ENCODE results near the gene CAPS.

- TF ChIP-seq, protein P1, sequence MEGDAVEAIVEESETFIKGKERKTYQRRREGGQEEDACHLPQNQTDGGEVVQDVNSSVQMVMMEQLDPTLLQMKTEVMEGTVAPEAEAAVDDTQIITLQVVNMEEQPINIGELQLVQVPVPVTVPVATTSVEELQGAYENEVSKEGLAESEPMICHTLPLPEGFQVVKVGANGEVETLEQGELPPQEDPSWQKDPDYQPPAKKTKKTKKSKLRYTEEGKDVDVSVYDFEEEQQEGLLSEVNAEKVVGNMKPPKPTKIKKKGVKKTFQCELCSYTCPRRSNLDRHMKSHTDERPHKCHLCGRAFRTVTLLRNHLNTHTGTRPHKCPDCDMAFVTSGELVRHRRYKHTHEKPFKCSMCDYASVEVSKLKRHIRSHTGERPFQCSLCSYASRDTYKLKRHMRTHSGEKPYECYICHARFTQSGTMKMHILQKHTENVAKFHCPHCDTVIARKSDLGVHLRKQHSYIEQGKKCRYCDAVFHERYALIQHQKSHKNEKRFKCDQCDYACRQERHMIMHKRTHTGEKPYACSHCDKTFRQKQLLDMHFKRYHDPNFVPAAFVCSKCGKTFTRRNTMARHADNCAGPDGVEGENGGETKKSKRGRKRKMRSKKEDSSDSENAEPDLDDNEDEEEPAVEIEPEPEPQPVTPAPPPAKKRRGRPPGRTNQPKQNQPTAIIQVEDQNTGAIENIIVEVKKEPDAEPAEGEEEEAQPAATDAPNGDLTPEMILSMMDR (IDR thresholded peaks at IDR 0.05; ENCODE audit: poor library complexity), result no peak
- TF ChIP-seq EZH2phosphoT487 (IDR thresholded peaks at IDR 0.05; ENCODE audit: low read depth, severe bottlenecking, unreplicated experiment) (no peak), EZH2 (IDR thresholded peaks at IDR 0.05; ENCODE audit: borderline replicate concordance) (no peak)
Measured at GRCh38 chr19:5907241-5907640, 6.8 kb upstream of the CAPS start.

All from hepatocyte (in vitro differentiated cells).